Measurements from ENCODE around the gene CNRIP1.
"Not testable (repeated sequence)": the region's sequence is repeated elsewhere in the genome, so short reads cannot be mapped to it uniquely, and the experiment has no call there.

The CNRIP1 gene

DNA sequence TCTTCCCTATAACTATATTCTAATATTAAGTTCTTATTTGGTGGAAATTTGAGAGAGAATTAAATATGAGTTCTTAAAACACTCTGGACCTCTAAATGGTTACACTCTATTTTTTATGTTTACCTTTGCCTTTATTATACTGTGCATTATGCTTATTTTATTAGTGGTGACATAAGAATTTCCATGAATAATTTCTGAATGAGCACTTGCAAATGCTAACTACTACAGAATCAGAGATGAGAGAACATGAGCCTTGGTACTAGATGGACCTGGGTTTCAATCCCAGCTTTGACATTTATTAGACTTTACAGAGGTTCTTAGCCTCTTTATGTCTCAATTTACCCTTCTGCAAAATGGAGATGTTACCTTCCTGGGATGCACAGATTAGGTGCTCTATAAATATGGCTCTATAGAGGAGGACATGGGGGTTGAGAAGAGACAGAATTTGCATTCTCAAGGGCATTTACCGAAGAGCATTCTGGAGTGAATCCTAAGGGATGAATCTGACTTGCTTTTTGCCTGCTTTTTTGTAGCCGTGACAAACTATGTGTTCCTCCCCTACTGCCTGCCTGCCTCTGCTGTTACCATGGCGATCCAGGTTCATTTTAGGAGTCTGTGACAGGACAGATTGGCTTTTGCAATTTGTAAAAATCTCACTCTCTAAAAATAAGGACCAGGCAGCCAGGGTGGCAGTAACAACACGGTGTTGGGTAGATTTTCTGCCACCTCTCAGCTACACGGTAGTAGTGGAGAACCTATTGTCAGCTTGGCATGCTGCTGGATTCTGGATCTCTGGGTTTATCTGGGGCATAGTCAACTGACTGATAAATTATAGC lies 20.7 kb upstream of the CNRIP1 start:
- no peak for DNase-seq

DNA sequence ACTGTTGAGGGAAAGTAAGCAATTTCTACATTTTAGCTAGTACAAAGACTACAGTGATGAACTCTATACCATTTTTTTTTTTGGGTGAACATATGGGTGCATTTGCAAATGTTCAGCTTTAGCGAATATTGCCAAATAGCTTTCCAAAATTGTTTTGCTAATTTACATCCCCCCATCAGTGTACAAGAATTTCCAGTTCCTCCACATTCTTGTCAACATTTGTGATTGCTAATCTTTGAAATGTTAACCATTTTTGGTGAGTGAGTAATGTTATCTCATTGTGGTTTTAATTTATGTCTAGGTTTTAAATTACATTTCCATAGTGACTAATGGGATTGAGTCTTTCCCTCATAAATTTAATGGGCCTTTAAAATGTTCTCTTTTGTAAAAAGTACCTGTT lies 16.4 kb upstream of the CNRIP1 start:
- no peak for DNase-seq

DNA sequence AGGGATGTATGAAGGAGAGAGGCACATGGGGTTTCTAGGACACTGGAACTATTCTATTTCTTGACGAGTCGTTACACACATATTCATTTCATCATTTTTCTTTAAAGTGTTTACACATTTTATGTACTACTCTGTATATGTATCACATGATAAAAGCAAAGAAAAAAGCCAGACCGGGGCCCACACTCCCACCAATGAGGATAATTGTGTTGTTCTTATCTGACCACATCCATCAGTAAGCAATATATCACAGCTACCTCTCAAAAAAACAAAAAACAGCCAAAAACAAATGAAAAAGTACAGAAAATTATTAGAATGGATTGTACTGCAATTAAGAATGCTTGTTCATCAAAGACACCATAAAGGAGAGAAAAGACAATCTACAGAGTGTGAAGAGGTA lies 14.2 kb upstream of the CNRIP1 start:
- DNase-seq: no peak

DNA sequence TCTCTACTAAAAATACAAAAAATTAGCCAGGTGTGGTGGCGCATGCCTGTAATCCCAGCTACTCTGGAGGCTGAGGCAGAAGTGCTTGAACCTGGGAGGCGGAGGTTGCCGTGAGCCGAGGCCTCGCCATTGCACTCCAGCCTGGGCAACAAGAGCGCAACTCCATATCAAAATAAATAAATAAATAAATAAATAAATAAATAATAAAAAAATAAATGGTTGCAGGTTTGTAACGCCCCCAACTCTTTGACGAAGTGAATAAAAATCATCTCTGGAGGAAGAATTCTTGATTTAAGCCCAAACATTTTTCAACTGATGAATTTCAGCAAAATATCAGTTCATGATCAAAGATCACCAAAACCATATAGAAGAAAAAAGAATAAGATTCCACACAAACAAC lies 13.3 kb upstream of the CNRIP1 start:
- no peak for DNase-seq

DNA sequence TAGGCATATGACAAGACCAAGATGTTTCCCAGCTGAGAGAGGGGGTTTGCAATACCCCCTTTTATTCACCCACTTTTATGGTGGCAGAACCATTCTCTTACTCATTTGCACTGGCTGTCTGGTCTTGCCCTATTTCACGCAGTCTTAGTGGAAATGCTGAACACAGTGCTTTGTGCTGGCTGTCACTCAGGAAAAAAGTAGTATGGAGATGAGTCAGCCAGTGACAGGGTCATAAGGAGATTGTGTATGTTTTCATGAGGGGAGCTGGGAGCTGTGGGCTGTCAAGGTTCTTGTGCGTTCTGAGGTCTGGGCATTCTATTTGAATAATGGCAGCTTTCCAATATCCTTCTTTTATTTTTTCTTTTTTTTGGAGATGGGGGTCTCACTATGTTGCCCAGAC lies 10.9 kb upstream of the CNRIP1 start:
- no peak for DNase-seq

DNA sequence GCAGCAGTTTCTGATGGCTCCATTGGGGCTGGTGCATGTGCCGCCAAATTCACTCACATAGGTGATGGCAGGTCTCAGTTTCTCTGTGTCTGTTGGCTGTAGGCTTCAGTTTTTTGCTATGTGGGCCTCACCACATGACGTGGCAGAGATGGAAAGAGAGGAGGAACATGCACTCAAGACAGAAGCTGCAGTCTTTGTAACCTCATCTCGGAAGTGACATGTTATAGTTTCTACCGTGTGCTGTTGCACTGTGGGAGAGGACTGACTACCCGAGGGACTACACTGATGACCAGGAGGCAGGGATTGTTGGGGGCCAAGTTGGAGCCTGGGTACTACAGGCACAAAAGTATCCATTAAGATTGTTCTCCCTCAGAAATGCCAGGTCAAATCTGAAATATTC lies 9.2 kb upstream of the CNRIP1 start:
- no peak for DNase-seq

DNA sequence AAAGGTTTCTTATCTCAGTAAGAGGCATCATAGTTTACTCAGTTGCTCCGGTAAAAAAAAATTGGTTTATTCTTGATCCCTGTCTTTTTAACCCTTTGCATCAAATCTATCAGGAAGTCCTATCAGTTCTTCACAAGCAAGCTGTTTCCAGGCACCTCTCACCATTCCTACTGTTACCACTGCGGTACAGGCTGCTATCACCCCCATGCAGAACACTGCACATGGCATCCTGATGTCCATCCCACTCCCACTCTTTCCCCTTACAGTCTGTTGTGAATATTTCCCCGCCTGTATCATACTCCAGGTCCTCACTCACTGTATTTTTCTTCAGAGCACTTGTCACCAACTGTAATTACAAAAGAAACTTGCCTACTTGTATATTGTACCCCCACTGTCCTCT lies 5.3 kb upstream of the CNRIP1 start:
- no peak for DNase-seq

DNA sequence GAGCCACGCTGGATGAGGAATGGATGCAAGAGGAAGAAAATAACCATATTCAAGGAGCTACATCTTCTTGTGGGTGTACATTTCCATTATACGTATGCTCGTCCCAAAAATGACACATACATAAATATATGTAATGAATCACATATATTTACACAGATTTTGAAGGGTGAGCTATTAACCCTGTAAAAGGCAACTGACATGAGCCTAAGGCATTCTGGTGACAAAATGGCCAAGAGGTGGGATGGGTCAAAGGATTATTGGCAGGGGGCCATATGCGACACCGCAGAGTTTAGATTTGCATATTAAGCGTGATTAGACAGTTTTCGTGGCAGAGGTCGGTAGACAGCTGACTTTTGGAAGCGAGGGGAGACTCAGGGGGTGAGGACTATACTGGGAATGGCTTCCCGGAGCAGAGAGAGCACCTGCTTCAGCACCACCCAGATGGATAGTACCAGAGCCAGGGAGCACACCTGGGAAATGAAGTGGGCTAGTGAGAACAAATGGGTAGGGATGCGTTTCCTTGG lies 431 bp upstream of the CNRIP1 start:
- peak; percentile 33 for DNase-seq

DNA sequence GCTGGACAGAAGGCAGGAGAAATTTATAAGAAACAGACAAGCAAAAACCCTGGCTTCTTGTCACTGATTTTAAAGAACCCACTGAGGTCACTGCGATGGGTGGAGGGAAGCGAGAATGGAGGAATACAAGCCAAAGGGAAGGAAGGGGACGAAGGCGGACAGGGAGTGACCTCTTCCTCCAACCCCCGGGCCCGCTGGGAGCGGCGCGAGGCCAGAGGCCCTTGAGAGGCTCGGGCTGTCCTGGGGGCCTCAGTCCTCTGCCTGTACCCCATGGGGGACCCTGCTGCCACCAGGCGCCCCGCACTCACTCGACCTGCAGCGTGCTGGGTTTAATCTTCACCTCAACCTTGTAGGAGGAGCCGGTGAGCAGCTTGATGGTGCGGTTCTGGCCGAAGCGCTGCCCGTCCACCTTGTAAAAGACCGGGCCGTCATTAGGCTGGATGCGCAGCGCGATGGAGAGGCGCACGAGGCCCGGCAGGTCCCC lies 793 bp downstream of the CNRIP1 start:
- no peak for DNase-seq

DNA sequence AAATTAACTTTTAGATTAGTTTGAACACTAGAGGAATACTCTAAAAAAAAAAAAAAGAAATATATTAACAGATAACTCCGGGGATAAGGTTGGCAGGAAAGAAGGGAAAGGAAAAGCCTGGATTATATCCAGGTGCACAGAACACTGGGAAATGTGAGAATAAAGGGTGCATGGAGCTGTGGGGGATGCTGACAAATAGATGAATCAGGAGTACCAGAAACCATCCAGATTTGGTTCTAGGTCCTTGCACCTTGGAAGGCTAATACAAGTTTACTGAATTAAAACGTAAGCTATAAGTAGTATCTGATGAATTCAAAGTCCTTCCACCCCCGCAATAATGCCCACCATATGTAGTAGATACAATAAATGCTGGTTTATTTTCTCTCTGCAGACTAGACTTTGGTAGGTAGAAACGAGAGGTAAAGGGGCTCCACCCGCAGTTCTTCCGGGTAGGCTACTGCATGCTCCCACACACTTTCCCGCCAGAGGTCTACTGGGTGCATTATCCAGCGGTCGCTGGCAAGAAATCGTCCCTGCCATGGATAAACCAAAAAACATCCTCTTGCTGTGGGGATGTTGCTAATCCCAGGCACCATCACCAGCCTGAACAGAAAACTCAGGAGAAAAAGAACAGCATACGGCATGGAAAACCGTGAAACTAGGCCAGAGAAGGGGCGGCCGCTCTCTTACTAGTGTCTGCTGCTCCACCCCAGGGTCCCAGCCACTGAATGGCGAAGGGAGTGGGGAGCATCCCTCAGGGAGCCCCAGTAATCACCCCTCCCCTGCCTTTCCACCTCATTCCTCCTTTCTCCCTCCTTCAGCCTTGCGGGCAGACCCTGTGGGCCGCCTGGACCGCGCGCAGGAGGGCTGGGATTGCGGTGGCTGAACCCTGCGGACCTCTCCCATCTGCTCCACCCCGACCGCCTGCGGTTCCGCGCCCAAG lies 1.5 kb downstream of the CNRIP1 start:
- peak; percentile 67 for DNase-seq

DNA sequence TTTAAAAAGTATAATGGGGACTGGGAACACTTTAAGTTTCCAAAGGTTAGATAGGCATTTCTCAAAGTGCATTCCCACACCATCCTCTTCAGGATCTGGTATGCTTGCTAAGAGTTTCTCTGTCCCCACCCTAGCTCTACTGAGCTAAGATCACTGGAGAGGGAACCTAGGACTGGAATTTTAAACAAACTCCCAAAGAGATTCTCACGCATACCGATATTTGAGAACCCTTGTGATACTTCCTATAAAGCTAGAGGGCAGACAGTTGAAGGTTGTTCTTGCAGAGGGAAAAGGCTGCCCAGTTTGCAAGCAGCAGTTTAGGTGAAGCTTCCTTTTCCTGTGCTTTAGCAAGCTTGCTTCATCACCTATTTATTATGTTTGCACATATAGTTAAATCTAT lies 3.6 kb downstream of the CNRIP1 start:
- DNase-seq: no peak

DNA sequence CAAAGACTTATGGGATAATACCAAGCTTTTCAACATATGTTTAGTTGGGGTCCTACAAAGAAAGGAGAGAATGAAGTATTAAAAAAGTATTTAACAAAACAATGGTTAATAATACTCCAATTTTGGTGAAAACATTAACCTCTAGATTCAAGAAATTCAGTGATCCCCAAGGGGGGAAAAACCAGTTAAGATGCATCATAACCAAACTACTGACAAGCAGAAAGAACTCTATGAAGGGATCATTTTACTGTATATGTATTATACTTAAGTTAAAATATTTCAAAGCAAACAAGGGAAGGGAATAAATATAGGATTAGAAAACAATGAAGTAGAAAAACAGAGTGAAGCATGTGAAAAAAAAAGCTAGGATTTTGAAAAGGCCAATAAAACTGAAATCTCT lies 8.7 kb downstream of the CNRIP1 start:
- no peak for DNase-seq

DNA sequence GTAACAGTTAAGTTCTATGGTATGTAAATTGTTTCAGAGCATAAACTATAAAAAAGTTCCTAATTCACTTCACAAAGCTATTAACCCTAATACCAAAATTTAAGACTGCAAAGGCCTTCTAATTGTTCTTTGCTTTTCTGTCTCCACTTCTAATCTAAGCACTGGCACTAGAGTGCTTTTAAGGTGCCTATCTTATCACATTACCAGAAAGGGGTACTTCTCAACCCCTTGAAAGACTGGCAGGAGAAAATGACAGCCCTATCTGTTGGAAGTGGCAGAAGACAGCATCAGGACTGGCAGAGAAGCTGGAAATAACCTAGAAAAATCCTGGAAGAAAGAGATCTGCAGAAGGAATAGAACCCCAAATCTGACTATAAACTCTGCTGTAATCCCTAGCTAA lies 10.3 kb downstream of the CNRIP1 start:
- DNase-seq: no peak

DNA sequence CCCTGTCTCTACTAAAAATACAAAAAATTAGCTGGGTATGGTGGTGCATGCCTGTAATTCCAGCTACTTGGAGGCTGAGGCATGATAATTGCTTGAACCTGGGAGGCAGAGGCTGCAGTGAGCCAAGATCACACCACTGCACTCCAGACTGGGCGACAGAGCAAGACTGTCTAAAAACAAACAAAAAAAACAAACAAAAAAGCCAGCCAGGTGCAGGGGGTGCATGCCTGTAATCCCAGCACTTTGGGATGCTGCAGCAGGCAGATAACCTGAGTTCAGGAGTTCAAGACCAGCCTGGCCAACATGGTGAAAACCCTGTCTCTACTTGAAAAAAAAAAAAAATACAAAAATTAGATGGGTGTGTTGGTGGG lies 15.9 kb downstream of the CNRIP1 start:
- DNase-seq: not testable (repeated sequence)

DNA sequence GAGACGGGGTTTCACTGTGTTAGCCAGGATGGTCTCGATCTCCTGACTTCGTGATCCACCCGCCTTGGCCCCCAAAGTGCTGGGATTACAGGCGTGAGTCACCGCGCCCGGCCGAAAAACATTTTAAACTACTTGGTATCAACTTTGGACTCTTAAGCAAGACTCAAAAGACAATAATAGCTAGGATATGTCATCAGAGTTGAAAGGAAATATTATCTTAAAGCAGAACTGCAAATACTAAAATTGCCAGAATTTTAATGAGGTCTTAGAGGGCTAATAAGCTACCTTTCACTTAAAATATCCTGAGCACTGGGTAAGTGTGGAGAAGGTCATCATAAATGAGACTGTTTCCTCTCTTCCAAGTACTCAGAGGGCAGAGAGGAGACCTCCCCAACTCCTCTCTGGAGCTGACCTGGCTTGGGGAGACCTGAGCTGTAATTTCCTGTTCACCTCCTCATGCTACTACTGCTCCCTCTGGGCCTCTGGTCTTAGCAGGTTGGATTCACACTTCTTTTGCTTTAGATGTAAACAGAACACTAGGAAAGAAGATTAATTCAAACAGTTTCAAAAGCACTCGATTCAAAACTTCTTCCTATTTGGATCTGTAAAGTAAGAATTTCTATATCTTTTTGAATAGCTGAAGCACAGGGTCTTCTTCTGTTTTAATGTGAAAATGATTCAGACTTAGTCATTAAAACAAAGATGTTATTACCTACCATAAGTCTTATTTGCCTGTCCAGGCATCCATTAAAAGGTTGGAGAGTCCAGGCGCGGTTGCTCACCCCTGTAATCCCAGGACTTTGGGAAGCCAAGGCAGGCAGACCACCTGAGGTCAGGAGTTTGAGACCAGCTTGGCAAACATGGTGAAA lies 16.5 kb downstream of the CNRIP1 start:
- DNase-seq: no peak

DNA sequence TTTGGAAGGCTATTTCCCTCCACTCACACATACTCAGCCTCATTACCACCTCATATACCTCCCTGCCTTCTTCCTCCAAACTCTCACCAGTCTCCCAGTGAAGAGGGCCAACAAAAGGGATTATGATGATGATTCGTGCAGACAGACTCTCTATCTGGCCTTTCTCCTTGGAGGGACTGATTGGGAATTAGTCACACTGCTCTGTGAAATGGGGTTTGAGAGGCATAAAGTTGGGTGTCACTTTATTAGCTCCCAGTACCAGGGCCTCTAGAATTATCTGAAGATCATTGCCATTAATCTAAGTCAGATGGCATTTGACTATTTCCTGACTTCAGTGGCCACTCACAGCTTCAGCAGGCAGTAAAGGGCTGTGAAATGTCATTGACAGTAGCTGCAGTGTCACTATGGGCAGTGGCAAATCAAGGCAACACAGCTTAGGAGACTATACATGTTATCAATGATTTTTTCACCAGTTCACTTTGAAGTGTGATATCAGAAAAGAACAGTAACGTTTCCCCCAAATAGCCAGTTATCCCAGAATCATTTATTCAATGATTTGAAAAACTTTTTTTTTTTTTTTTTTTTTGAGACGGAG lies 17.4 kb downstream of the CNRIP1 start:
- DNase-seq: no peak

DNA sequence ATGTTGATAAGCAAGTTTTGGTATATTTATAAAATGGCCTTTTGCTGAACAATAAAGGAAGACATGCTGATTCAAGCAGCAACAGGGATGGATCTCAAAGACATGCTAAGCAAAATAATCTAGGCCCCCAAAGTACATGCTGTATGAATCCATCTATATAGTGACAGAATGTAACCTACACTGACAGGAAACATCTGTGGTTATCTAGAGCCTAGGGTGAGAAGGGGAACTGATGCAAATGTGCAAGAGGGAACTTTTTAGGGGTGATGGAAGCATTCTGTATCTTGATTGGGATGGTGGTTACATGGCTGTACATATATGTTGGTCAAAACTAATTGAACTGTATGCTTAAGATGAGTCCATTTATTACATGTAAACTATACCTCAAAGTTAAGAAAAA lies 24.2 kb downstream of the CNRIP1 start:
- DNase-seq: no peak

DNA sequence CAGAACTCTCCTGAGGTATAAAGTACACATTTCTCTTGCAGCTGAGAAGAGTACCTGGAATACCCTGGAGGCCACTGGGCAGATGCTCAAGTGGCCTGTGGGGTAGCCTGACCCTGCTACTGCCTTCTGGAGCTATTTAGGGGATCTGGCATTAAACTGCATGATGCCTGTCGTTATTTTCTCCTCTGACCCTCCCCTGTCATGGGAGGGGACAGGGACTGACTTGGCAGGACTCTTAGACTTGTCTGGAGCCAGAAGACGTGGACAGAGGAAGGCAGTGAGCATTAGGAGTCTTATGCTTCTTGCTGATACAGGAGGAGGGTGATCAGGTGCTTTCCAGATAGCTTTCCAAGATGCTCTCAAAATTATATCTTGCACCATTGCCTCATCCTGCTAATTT lies 24.8 kb downstream of the CNRIP1 start:
- no peak for DNase-seq

DNA sequence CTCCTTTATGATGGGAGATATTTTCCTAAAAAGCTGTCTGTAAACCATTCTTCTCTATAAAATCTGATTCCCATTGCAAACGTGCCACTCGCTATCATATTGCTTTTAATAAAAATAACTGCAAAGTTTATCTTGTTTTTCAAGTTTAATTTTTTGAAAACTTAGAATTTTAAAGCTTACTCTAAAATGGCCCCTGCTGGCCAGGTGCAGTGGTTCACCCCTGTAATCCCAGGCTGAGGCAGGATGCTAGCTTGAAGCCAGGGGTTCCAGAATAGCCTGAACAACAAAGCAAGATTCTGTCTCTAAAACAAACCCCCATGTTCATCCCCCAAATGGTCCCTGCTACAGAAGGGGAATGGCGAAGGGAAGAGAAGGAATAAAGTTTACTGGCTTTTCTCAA lies 25.6 kb downstream of the CNRIP1 start:
- no peak for DNase-seq

DNA sequence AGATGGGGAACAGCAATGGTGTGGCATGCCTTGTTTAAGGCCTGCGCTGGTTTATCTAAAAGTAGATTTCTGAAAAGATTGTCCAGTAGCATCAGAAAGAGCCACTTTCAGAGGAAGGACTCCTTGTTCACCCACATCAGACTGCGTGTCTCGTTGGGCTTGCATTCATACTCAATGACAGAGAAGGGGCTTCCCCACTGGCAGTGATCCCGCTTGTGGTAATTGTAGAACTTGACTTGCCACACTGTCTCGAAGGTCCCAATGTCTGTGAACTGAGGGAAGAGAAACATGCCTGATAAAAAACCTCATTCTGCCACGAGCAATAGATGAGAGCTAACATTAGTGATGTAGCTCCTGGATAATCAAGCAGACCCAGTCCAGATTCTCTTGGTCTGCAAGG lies 26.0 kb downstream of the CNRIP1 start:
- DNase-seq: no peak

DNA sequence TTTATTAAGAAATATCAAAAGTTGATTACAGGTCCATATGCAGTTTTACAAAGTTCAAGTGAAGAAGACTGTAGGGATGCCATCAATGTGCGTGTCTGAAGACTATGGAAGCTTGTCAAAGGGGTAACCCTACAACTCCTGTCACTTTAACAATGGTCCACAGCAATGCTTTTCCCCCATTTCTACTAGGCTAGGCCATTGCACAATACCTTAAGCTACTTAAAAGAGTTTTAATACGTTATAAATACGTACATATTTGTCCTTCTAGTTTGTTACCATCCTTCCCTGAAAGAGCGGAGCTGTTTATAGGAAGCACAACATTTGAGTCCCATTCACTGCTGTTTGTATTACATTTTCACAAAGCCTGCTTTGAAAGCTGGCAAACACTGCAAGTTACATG lies 26.7 kb downstream of the CNRIP1 start:
- no peak for DNase-seq

DNA sequence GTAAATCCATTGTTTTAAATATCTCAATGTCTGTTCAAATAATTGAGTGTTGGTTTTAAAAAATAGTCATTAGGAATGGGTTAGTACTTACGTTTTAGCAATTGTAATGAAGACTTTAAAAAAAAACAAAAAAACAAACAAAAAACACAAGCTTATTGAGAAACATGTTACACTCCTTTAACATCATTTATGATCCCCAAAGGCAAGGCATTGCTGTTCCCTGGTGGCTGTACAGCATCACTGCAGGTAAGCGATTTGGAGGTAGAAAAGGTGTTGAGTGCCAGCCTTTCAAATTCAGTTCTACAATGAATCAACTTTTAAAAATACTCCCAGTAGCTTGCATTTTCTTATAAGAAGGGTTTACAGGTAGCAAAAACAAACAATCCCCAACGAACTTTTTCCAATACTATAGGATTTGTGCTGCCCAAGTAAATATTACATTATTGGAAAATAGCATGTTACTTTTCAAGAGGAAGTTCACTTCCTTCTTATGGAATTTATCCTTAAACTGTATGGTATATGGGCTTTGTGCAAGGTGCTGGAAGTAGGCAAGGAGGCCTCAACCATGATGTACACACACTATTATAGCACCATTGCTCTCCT lies 27.5 kb downstream of the CNRIP1 start:
- DNase-seq: no peak
